ENCODE results near the gene CHST6. TPM values are rescaled to one million over a fixed set of nuclear protein-coding genes. Genes with fewer than 3 reads are reported as not detected.
A peak's percentile ranks its signal among the peaks of the same experiment; 100 is the strongest.

Gene CHST6
- total and polyA plus RNA-seq, 9 of the 15 experiments (the other 6 are each of a cell fraction or from before 2014, with no cell fraction given) = 0.01 to 0.05 (median 0.02) TPM; not detected in 6

DNA sequence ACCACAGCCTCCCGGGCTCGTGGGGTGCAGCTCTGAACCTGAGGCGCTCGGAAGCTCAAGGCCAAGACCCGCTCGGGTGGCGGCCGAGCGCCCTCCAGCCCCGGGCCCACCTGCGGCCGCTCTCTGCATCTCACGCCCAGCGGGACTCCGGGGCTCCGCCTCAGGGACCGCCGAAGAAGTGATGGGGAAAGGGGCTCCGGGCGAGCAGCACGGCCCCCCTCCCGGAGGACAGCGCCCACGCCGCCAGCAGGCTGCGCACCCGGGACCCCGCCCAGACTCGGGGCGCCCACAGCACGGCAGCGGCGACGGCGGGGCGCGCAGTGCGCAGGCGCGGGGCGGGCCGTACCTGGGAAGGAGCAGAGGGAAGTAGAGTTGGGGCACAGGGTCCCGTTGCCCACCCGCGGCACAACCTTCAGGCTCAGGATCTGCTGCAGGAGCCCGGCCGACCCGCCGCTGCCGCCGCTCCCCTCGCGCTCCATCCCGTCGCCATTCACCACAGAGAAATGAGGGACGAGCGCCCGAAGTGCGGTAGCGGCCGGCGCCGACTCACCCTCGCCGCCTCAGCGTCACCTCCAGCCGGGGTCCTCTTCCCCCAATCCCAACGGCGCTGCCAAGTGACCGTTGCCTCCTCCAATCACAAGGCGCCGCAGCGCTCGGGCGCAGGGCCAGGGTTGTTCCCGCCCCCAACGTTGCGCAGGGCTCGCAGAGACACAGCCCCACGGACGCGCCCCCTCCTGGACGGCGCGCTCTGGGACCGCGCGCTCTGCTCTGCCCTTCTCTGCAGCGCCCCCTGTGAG is 30.9 kb downstream of the CHST6 start, which contains the start of gene TMEM170A (continued):
- TF ChIP-seq, protein P1, sequence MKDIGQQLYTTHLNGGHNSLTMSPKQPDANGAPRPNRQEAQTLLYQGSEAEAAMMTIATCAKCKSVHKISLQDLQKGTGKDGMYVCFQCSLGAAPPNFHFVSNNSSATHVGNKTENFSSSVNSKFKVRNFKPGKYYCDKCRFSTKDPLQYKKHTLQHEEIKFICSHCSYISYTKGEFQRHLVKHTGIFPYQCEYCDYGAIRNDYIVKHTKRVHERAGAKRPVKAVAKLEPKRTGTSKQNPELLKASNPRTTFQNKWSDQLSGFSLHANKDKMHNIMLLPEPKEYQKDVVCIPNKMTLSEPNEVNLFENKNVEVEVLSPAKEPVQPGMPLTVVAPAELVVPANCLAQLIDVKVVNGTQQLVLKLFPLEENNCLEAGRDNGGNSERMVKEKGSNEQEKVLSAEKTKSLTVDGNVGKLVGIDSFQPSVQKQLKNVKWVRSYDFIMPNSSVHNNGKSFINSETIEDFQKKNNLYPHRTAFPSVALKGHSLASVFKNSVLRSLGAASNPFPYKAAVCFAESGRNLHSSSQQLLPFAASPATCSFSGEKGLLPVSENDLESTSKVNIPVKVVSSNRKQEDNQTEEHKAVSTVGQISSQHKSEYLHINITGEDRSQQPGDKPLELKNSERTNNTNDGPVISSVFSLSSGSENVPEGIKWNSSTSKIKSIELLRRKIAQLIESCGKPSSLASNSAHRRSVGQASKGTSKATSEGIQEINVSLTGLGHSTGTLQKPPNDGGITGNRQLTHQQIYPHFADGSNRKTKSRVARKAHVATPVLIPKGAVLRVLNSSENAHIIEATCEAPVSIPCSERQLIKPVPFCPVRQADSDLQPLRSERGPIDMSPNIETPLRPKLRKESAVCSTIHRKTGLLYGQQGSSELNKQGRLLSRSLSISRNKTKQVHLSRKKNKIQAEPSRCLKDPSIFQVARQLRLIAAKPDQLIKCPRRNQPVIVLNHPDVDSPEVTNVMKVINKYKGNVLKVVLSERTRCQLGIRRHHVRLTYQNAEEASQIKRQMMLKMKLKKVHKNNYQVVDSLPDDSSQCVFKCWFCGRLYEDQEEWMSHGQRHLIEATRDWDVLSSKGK (CRISPR knock-in tag; IDR thresholded peaks at IDR 0.05) = no peak
- TF ChIP-seq ZNF778 (CRISPR knock-in tag; IDR thresholded peaks at IDR 0.05) (no peak), U2AF2 (optimal IDR thresholded peaks at IDR 0.05; ENCODE audit: low read depth, low read length) (no peak), ZNF79 (CRISPR knock-in tag; IDR thresholded peaks at IDR 0.05; ENCODE audit: low read depth) (no peak), CBFA2T2 (conservative IDR thresholded peaks at IDR 0.05) (no peak), ZNF3 (CRISPR knock-in tag; IDR thresholded peaks at IDR 0.05) (no peak), COPS2 (conservative IDR thresholded peaks at IDR 0.05) (no peak), MYC (IDR thresholded peaks at IDR 0.05; ENCODE audit: low read depth, low read length) (peak; percentile 86), MYC (CRISPR knock-in tag; IDR thresholded peaks at IDR 0.05; ENCODE audit: borderline replicate concordance, low read depth) (0 out of 2 replicates have a peak, but pooled peaks have one; percentile 68)
- TF ChIP-seq, protein P2, sequence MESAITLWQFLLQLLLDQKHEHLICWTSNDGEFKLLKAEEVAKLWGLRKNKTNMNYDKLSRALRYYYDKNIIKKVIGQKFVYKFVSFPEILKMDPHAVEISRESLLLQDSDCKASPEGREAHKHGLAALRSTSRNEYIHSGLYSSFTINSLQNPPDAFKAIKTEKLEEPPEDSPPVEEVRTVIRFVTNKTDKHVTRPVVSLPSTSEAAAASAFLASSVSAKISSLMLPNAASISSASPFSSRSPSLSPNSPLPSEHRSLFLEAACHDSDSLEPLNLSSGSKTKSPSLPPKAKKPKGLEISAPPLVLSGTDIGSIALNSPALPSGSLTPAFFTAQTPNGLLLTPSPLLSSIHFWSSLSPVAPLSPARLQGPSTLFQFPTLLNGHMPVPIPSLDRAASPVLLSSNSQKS (CRISPR knock-in tag; IDR thresholded peaks at IDR 0.05) = no peak
- TF ChIP-seq, protein P3, sequence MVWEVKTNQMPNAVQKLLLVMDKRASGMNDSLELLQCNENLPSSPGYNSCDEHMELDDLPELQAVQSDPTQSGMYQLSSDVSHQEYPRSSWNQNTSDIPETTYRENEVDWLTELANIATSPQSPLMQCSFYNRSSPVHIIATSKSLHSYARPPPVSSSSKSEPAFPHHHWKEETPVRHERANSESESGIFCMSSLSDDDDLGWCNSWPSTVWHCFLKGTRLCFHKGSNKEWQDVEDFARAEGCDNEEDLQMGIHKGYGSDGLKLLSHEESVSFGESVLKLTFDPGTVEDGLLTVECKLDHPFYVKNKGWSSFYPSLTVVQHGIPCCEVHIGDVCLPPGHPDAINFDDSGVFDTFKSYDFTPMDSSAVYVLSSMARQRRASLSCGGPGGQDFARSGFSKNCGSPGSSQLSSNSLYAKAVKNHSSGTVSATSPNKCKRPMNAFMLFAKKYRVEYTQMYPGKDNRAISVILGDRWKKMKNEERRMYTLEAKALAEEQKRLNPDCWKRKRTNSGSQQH (CRISPR knock-in tag; IDR thresholded peaks at IDR 0.05) = no peak

All from K562 (cell line).